Measurements from ENCODE around the gene THSD8. TPM values are rescaled to one million over a fixed set of nuclear protein-coding genes. Genes with fewer than 3 reads are reported as not detected.

The THSD8 gene
- total RNA-seq, 4 donors from 2014 or later = 0.65 TPM; not detected in 3

GRCh38 chr19:12773571-12773970, 28.3 kb upstream of the THSD8 start:
- H3K27ac ChIP-seq (replicated peaks in 1 of 4) = no peak overlapping the region
- WGBS = 85% methylated on average over 2 of the region's 2 CpGs
- no peak for TF ChIP-seq CTCF (IDR thresholded peaks at IDR 0.05)
- TF ChIP-seq POLR2A (IDR thresholded peaks at IDR 0.05; ENCODE audit: low read depth) = no peak
- no peak for TF ChIP-seq EP300 (IDR thresholded peaks at IDR 0.05)
- TF ChIP-seq POLR2AphosphoS5 (IDR thresholded peaks at IDR 0.05) = no peak
- intact Hi-C loops (cut with DNase I) = no loop called here
- peaks cover 25 to 34% (median 31%) of the 10 kb centered on the region in 4 donors for H3K4me1 ChIP-seq
- H3K9me3 ChIP-seq = no peaks in the 10 kb centered on the region
- DNase-seq (ENCODE audit: extremely low spot score) = no peak
- H3K27me3 ChIP-seq = no peaks in the 10 kb centered on the region
- H3K36me3 ChIP-seq = peaks cover 0 to 22% (median 13%) of the 10 kb centered on the region in 4 donors
- no peak overlapping the region for H3K4me3 ChIP-seq

- no peaks in the 10 kb centered on the region for H3K9me3 ChIP-seq
- DNase-seq (ENCODE audit: extremely low spot score) = no peak
- TF ChIP-seq POLR2AphosphoS5 (IDR thresholded peaks at IDR 0.05) (no peak), CTCF (IDR thresholded peaks at IDR 0.05) (no peak), EP300 (IDR thresholded peaks at IDR 0.05) (no peak), POLR2A (IDR thresholded peaks at IDR 0.05; ENCODE audit: low read depth) (no peak)
- intact Hi-C loops (cut with DNase I) = no loop called here
- WGBS = 24% methylated on average over 26 of the region's 58 CpGs
- peak within 1 kb of the TSS; percentile 76 to 96 (median 95) for H3K27ac ChIP-seq (replicated peaks in 1 of 4)
- no peaks in the 10 kb centered on the region for H3K27me3 ChIP-seq
- H3K36me3 ChIP-seq = peaks cover 0 to 14% (median 11%) of the 10 kb centered on the region in 4 donors
- H3K4me1 ChIP-seq = peaks cover 38 to 47% (median 44%) of the 10 kb centered on the region in 4 donors
- peak within 1 kb of the TSS; percentile 64 to 87 (median 69) for H3K4me3 ChIP-seq
These were observed 27.0 kb upstream of the THSD8 start, which contains the start of gene HOOK2 for GRCh38 chr19:12774588-12775555. Gene HOOK2 (minus strand): TSS chr19:12775552. CDS start chr19:12775449, 103 bp downstream.

- Histone ChIP-seq H3K4me1 (peaks cover 47 to 61% (median 53%) of the 10 kb centered on the region in 4 donors), H3K36me3 (peaks cover 0 to 5% (median 0%) of the 10 kb centered on the region in 4 donors), H3K27me3 (no peaks in the 10 kb centered on the region), H3K27ac (replicated peaks in 1 of 4) (peak overlapping the region; percentile 94 to 96 (median 95)), H3K9me3 (no peaks in the 10 kb centered on the region), H3K4me3 (peak overlapping the region; percentile 61 to 77 (median 68))
- WGBS = 19% methylated on average over 23 of the region's 43 CpGs
- no peak for DNase-seq (ENCODE audit: extremely low spot score)
- TF ChIP-seq POLR2AphosphoS5 (IDR thresholded peaks at IDR 0.05) = peak; percentile 63 to 84
- TF ChIP-seq CTCF (IDR thresholded peaks at IDR 0.05) = peak in 2 of 3 experiments; percentile 98
- TF ChIP-seq POLR2A (IDR thresholded peaks at IDR 0.05; ENCODE audit: low read depth) = no peak
- intact Hi-C loops (cut with DNase I) = loop anchor here (1.0 kb wide), 1 partner anchor 19 kb away; no protein-coding TSS in a partner anchor
These were observed 24.5 kb upstream of the THSD8 start for GRCh38 chr19:12777217-12778016.

GRCh38 chr19:12778017-12778904, 23.6 kb upstream of the THSD8 start:
- Histone ChIP-seq H3K27me3 (no peaks in the 10 kb centered on the region), H3K27ac (replicated peaks in 1 of 4) (peak overlapping the region; percentile 94 to 96 (median 95)), H3K9me3 (no peaks in the 10 kb centered on the region), H3K36me3 (peaks cover 0 to 5% (median 0%) of the 10 kb centered on the region in 4 donors), H3K4me3 (peak overlapping the region; percentile 61 to 77 (median 68)), H3K4me1 (peaks cover 53 to 69% (median 58%) of the 10 kb centered on the region in 4 donors)
- DNase-seq (ENCODE audit: extremely low spot score) = no peak
- intact Hi-C loops (cut with DNase I) = no loop called here
- WGBS = 6% methylated on average over 22 of the region's 44 CpGs
- TF ChIP-seq EP300 (IDR thresholded peaks at IDR 0.05) (no peak), CTCF (IDR thresholded peaks at IDR 0.05) (no peak), POLR2A (IDR thresholded peaks at IDR 0.05; ENCODE audit: low read depth) (no peak), POLR2AphosphoS5 (IDR thresholded peaks at IDR 0.05) (peak; percentile 55 to 74)
